ENCODE data around the gene CTNNA2. TPM values are rescaled to one million over a fixed set of nuclear protein-coding genes. Genes with fewer than 3 reads are reported as not detected.

Gene CTNNA2
- total and polyA plus RNA-seq, 2 of the 8 experiments (the other 6 are each of a cell fraction or from before 2014, with no cell fraction given), result 3.9 to 9.0 TPM

DNA sequence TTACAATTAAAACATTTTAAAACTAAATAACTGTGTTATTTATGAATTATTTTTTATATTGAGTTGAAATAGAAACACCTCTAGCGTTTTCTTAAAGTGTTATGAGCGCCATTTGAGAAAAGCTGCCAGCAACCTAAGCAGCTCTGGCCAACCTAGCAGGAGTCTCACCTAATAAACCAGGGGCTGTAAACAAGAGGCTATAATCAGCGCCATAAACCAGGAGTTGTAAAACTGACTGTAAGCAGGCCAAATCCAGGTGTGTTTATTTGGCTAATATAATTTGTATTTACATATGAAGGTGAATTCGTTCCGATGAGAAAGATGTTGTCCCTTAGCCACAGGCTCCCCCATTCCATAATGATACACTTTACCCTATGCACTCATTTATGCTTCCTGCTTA, 757.0 kb downstream of the CTNNA2 start:
- Histone ChIP-seq H3K27me3 (replicated peaks in 1 of 4; ENCODE audit: control insufficient read depth in 3 of 4, extremely low read depth in 1 of 4, insufficient read depth in 3 of 4, low read length in 3 of 4) (no peaks in the 10 kb centered on the region), H3K4me3 (ENCODE audit: extremely low read depth in 1 of 4, insufficient read depth in 2 of 4, low read depth in 3 of 4, low read length in 4 of 4) (no peak overlapping the region), H3K79me1 (ENCODE audit: low read depth, low read length) (no peaks in the 10 kb centered on the region), H3K27ac (ENCODE audit: low read depth, low read length) (no peak overlapping the region), H3K36me3 (ENCODE audit: control insufficient read depth in 2 of 4, insufficient read depth in 4 of 4, low read length in 3 of 4) (no peaks in the 10 kb centered on the region), H2AK5ac (ENCODE audit: low read depth, low read length) (no peak overlapping the region), H3K79me2 (ENCODE audit: control insufficient read depth in 1 of 2, insufficient read depth in 2 of 2, low read length in 2 of 2) (no peaks in the 10 kb centered on the region), H2AFZ (ENCODE audit: low read length) (no peak overlapping the region), H3K18ac (ENCODE audit: extremely low read depth, low read length) (no peak overlapping the region), H3K4me2 (ENCODE audit: insufficient read depth in 1 of 2, low read depth in 2 of 2, low read length in 2 of 2) (no peak overlapping the region), H2BK20ac (ENCODE audit: low read length) (no peak overlapping the region), H4K5ac (ENCODE audit: insufficient read length, low read depth, low read length) (no peak overlapping the region), H2BK15ac (ENCODE audit: low read length) (no peak overlapping the region), H3K9ac (replicated peaks in 1 of 4; ENCODE audit: extremely low read depth in 1 of 4, low read depth in 3 of 4, low read length in 3 of 4) (no peak overlapping the region), H4K91ac (replicated peaks; ENCODE audit: insufficient read length, low read length) (no peak overlapping the region), H3K56ac (replicated peaks; ENCODE audit: insufficient read length, low read depth, low read length) (no peak overlapping the region), H3K4ac (replicated peaks; ENCODE audit: insufficient read length, low read depth, low read length) (no peak overlapping the region), H3K23ac (ENCODE audit: insufficient read length) (no peak overlapping the region), H4K8ac (ENCODE audit: extremely low read depth, insufficient read depth, low read length) (no peak overlapping the region), H2BK120ac (replicated peaks; ENCODE audit: low read depth, low read length) (no peak overlapping the region), H2BK12ac (ENCODE audit: low read depth, low read length) (no peak overlapping the region), H3K9me3 (ENCODE audit: insufficient read depth in 2 of 2, low read depth in 1 of 2, low read length in 1 of 2) (no peaks in the 10 kb centered on the region; a peak in 1 of 4 replicates), H4K20me1 (replicated peaks in 1 of 2; ENCODE audit: control insufficient read depth in 1 of 2, insufficient read depth in 2 of 2, low read length in 2 of 2) (no peaks in the 10 kb centered on the region), H2BK5ac (ENCODE audit: low read depth, low read length) (no peak overlapping the region), H3K14ac (ENCODE audit: insufficient read length) (no peak overlapping the region), H3K4me1 (replicated peaks in 1 of 4; ENCODE audit: control insufficient read depth in 3 of 4, insufficient read depth in 4 of 4, low read length in 3 of 4) (no peaks in the 10 kb centered on the region), H3K23me2 (ENCODE audit: low read depth, low read length) (no peaks in the 10 kb centered on the region)
- no peak for DNase-seq (ENCODE audit: low read depth in 1 of 2, low spot score in 2 of 2)
- CTCF ChIA-PET (ENCODE audit: partially characterized antibody), result no interaction called here
- no peak for FAIRE-seq
- POLR2A ChIA-PET (ENCODE audit: partially characterized antibody), result no interaction called here
- 89% methylated on average over 5 of the region's 5 CpGs; no CpG with 5 or more reads in 1 of the 2 experiments for WGBS, 2 experiments (ENCODE audit: extremely low coverage in 1 of 2, insufficient coverage in 1 of 2, insufficient read length in 1 of 2, insufficient replicate concordance in 2 of 2, low coverage in 1 of 2, low lambda C conversion rate in 2 of 2, missing lambda C conversion rate in 1 of 2)
- TF ChIP-seq HDAC6 (IDR thresholded peaks at IDR 0.05; ENCODE audit: low read depth, low read length) (no peak), KDM5A (IDR thresholded peaks at IDR 0.05; ENCODE audit: low read length) (no peak), SP2 (IDR thresholded peaks at IDR 0.05; ENCODE audit: low read length) (no peak), POLR2A (IDR thresholded peaks at IDR 0.05; ENCODE audit: control extremely low read depth in 1 of 2, low read depth in 2 of 2, low read length in 2 of 2) (no peak), RFX5 (IDR thresholded peaks at IDR 0.05; ENCODE audit: borderline replicate concordance, low read depth, low read length) (no peak), PHF8 (conservative IDR thresholded peaks at IDR 0.05; ENCODE audit: low read depth, low read length) (no peak), CREB1 (IDR thresholded peaks at IDR 0.05) (no peak), TEAD4 (IDR thresholded peaks at IDR 0.05; ENCODE audit: low read depth, low read length) (no peak), EP300 (IDR thresholded peaks at IDR 0.05; ENCODE audit: borderline replicate concordance in 1 of 2, low read depth in 2 of 2, low read length in 2 of 2) (no peak)

All from H1 (cell line).